ENCODE results near the gene PTGES2.

GRCh38 chr9:128077847-128078503, 49.6 kb downstream of the PTGES2 start:
- no peak for TF ChIP-seq CTCF (IDR thresholded peaks at IDR 0.05; ENCODE audit: low read depth, low read length)
- no peak for TF ChIP-seq EZH2phosphoT487 (IDR thresholded peaks at IDR 0.05; ENCODE audit: low read depth)

All from OCI-LY3 (cell line).